Measurements from ENCODE around the gene LHFPL3.

LHFPL3 gene

DNA sequence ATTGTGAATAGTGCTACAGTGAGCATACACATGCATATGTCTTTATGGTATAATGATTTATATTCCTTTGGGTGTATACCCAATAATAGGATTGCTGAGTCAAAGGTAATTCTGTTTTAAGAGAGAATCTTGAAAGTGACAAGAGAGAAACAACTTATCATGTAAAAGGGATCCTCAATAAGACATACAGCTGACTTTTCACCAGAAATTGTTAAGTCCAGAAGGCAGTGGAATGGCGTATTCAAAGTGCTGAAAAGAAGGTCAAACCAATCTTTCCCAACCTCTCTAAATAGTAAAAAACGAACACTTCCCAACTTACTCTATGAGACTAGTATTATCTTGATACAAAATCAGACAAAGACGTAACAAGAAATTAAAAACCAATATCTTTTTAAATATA lies 59.8 kb downstream of the LHFPL3 start:
- no peak overlapping the region for H3K27ac ChIP-seq
- no peak overlapping the region for H3K4me3 ChIP-seq (ENCODE audit: low read depth in 1 of 2, low read length in 1 of 2)
- no peaks in the 10 kb centered on the region for H3K4me1 ChIP-seq (ENCODE audit: control insufficient read depth in 1 of 2, insufficient read depth in 1 of 2, low read depth in 1 of 2, low read length in 1 of 2)
- TF ChIP-seq, protein P1, sequence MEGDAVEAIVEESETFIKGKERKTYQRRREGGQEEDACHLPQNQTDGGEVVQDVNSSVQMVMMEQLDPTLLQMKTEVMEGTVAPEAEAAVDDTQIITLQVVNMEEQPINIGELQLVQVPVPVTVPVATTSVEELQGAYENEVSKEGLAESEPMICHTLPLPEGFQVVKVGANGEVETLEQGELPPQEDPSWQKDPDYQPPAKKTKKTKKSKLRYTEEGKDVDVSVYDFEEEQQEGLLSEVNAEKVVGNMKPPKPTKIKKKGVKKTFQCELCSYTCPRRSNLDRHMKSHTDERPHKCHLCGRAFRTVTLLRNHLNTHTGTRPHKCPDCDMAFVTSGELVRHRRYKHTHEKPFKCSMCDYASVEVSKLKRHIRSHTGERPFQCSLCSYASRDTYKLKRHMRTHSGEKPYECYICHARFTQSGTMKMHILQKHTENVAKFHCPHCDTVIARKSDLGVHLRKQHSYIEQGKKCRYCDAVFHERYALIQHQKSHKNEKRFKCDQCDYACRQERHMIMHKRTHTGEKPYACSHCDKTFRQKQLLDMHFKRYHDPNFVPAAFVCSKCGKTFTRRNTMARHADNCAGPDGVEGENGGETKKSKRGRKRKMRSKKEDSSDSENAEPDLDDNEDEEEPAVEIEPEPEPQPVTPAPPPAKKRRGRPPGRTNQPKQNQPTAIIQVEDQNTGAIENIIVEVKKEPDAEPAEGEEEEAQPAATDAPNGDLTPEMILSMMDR (IDR thresholded peaks at IDR 0.05) = no peak
- H3K27me3 ChIP-seq = no peaks in the 10 kb centered on the region
- no peaks in the 10 kb centered on the region for H3K9me3 ChIP-seq
- H3K36me3 ChIP-seq = no peaks in the 10 kb centered on the region

DNA sequence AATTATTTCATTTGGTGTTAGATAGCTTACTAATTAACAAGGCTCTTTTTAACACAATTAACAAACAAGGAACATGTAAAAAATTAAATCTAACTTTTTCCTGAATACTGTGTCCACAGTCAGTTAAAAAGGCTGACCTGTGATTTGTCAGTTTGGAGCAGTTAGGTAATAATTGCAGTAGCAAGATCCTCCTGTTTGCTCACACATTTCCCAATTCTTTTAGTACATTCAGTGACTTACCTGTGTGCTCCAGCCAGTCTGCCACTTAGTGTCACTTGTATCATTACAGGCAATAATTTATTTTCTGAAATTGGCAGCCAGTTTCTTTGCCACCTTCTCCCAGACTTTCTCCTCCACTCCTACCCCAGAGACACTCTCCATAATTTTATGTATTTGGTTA lies 66.8 kb downstream of the LHFPL3 start:
- Histone ChIP-seq H3K36me3 (no peaks in the 10 kb centered on the region), H3K27ac (no peak overlapping the region), H3K4me1 (ENCODE audit: control insufficient read depth in 1 of 2, insufficient read depth in 1 of 2, low read depth in 1 of 2, low read length in 1 of 2) (no peaks in the 10 kb centered on the region), H3K4me3 (ENCODE audit: low read depth in 1 of 2, low read length in 1 of 2) (no peak overlapping the region), H3K9me3 (no peaks in the 10 kb centered on the region), H3K27me3 (no peaks in the 10 kb centered on the region)
- TF ChIP-seq, protein P1 (IDR thresholded peaks at IDR 0.05) = no peak

DNA sequence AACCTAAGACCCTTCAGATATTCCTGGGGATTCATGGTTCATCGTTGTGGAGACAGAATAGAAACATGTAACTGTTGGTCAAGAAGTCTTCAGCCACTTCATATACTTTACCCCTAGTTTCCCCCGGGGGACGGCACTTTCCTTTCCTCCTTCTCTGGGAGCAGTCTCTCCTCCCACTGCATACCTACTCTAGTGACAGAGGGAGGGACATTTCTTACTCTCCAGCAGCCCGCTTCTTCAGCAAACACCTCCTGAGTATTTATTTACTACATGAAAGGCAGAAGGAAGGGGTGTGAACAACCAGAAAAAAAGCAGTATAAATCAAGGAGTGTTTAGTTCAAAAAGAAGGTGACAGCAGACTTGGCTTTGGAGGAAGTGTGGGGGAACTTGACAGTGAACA lies 69.0 kb downstream of the LHFPL3 start:
- Histone ChIP-seq H3K27me3 (no peaks in the 10 kb centered on the region), H3K36me3 (no peaks in the 10 kb centered on the region), H3K4me1 (ENCODE audit: control insufficient read depth in 1 of 2, insufficient read depth in 1 of 2, low read depth in 1 of 2, low read length in 1 of 2) (no peaks in the 10 kb centered on the region), H3K4me3 (ENCODE audit: low read depth in 1 of 2, low read length in 1 of 2) (no peak overlapping the region), H3K9me3 (no peaks in the 10 kb centered on the region), H3K27ac (no peak overlapping the region)
- TF ChIP-seq, protein P1 (IDR thresholded peaks at IDR 0.05) = no peak

DNA sequence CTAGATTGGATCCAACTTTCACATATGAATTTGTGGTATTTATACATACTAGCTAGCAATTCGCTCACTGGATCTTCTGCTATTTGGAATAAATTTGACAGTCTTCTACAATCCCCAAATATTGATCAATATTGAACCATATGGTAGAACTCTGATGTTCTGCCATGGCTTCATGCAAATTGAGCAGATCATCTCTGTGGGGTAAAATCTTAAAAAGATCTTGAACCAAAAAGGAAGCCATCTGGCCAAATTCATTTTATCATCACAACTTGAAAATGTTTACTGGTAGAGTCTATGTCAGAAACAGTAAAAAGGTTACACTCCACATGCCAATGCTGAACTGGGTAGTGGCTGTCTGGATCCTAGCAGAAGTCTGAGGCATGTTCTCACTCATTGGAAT lies 80.0 kb downstream of the LHFPL3 start:
- H3K27me3 ChIP-seq = no peaks in the 10 kb centered on the region
- no peak overlapping the region for H3K27ac ChIP-seq
- H3K36me3 ChIP-seq = no peaks in the 10 kb centered on the region
- no peak overlapping the region for H3K4me3 ChIP-seq (ENCODE audit: low read depth in 1 of 2, low read length in 1 of 2)
- no peaks in the 10 kb centered on the region for H3K4me1 ChIP-seq (ENCODE audit: control insufficient read depth in 1 of 2, insufficient read depth in 1 of 2, low read depth in 1 of 2, low read length in 1 of 2)
- H3K9me3 ChIP-seq = no peaks in the 10 kb centered on the region
- TF ChIP-seq, protein P1 (IDR thresholded peaks at IDR 0.05) = no peak

DNA sequence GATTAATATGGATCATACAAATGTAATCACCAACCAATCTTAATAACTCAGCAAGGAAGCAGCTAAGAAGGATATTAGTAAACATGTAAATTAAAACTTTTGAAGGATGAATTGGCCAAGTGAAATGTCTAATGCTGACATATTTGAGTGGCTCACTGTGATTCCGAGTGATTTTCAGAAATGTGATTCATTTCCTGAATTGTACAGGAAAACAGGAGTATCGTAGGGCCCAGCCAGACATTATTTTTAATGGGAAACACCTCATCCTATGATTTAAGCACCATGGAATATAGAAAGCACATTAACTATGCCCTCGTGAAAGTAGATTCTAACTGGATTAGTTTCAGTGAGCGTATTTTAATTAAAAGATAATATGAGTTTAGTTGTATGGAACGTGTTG lies 82.3 kb downstream of the LHFPL3 start:
- Histone ChIP-seq H3K4me3 (ENCODE audit: low read depth in 1 of 2, low read length in 1 of 2) (no peak overlapping the region), H3K9me3 (no peaks in the 10 kb centered on the region), H3K27ac (no peak overlapping the region), H3K27me3 (no peaks in the 10 kb centered on the region), H3K4me1 (ENCODE audit: control insufficient read depth in 1 of 2, insufficient read depth in 1 of 2, low read depth in 1 of 2, low read length in 1 of 2) (no peaks in the 10 kb centered on the region), H3K36me3 (no peaks in the 10 kb centered on the region)
- TF ChIP-seq, protein P1 (IDR thresholded peaks at IDR 0.05) = no peak

DNA sequence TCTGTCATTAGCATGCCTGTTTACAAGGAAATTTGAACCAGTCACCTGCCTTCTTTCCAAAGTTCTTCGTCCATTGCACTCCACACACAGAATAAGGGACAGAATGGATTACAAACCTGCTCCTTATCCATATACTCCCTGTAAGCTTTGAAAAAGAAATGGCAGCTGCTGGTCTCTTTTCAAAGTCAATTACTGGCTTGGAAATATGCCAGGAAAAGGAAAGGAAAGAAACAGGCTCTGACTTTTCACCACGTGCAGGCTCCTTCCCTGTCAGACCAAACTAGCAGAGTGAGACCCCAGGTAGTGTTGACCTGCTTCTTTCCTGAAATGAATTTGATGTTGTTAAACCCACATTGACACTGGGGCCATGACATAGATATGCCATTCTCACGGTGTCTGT lies 84.5 kb downstream of the LHFPL3 start:
- no peaks in the 10 kb centered on the region for H3K4me1 ChIP-seq (ENCODE audit: control insufficient read depth in 1 of 2, insufficient read depth in 1 of 2, low read depth in 1 of 2, low read length in 1 of 2)
- H3K27me3 ChIP-seq = no peaks in the 10 kb centered on the region
- H3K36me3 ChIP-seq = no peaks in the 10 kb centered on the region
- no peak overlapping the region for H3K4me3 ChIP-seq (ENCODE audit: low read depth in 1 of 2, low read length in 1 of 2)
- TF ChIP-seq, protein P1 (IDR thresholded peaks at IDR 0.05) = no peak
- H3K27ac ChIP-seq = no peak overlapping the region
- no peaks in the 10 kb centered on the region for H3K9me3 ChIP-seq

Data from neutrophil (primary cell).